Liver (tissue), 9 donors: ENCODE measurements around the gene CAMK2N2. TPM values are rescaled to one million over a fixed set of nuclear protein-coding genes. Genes with fewer than 3 reads are reported as not detected.

Source experiments
- DNase-seq: peaks from one replicate; pipeline ENCODE4 v3.0.0-alpha.2; 2017; ENCODE audit warnings: low spot score
- H3K27ac ChIP-seq, 2 donors: one replicate each; pipeline ENCODE4 v1.7.0; 2013; ENCODE audit warnings: inconsistent platforms in 2 of 2, low read length in 2 of 2, control low read depth in 1 of 2, low read depth in 1 of 2, mild to moderate bottlenecking in 1 of 2
- H3K27me3 ChIP-seq, 4 donors: one replicate each; pipeline versions ENCODE4 v1.6.1 to v1.7.0; 2013; ENCODE audit warnings: low read length in 3 of 4, inconsistent platforms in 1 of 4, mild to moderate bottlenecking in 1 of 4, moderate library complexity in 1 of 4; ENCODE audit not compliant: control insufficient read depth in 4 of 4, insufficient read depth in 4 of 4
- H3K36me3 ChIP-seq, 4 donors: one replicate each; pipeline versions ENCODE4 v1.6.1 to v1.7.0; 2013; ENCODE audit warnings: low read length in 3 of 4, mild to moderate bottlenecking in 3 of 4, low read depth in 1 of 4, moderate library complexity in 1 of 4; ENCODE audit not compliant: control insufficient read depth in 4 of 4, insufficient read depth in 3 of 4
- H3K4me1 ChIP-seq, 4 donors: one replicate each; pipeline versions ENCODE4 v1.6.1 to v1.7.0; 2013; ENCODE audit warnings: low read length in 3 of 4, mild to moderate bottlenecking in 3 of 4, moderate library complexity in 1 of 4; ENCODE audit not compliant: control insufficient read depth in 4 of 4, insufficient read depth in 4 of 4
- H3K4me3 ChIP-seq, 3 donors: one replicate each; pipeline versions ENCODE4 v1.6.1 to v1.7.0; 2013; ENCODE audit warnings: low read length in 3 of 3, control low read depth in 1 of 3, low read depth in 1 of 3, mild to moderate bottlenecking in 1 of 3
- H3K9ac ChIP-seq, 2 donors: one replicate each; pipeline ENCODE4 v1.7.0; 2013; ENCODE audit warnings: low read length in 2 of 2, mild to moderate bottlenecking in 2 of 2, moderate library complexity in 2 of 2, control low read depth in 1 of 2, low read depth in 1 of 2
- H3K9me3 ChIP-seq, 4 donors: one replicate each; pipeline versions ENCODE4 v1.6.1 to v1.7.0; 2013; ENCODE audit warnings: low read length in 3 of 4; ENCODE audit not compliant: control insufficient read depth in 4 of 4
- EGR1 ChIP-seq, 2 donors: IDR thresholded peaks; 2 replicates each; pipeline ENCODE4 v1.6.1; 2016 to 2018; ENCODE audit warnings: antibody characterized with exemption in 2 of 2, low read depth in 2 of 2
- FOXA1 ChIP-seq: IDR thresholded peaks from 2 replicates; pipeline ENCODE4 v1.6.1; 2016; ENCODE audit warnings: antibody characterized with exemption
- FOXA2 ChIP-seq: IDR thresholded peaks from 2 replicates; pipeline ENCODE4 v1.6.1; 2016; ENCODE audit warnings: antibody characterized with exemption
- GABPA ChIP-seq, 2 donors: IDR thresholded peaks in 1 of 2; conservative IDR thresholded peaks in 1 of 2; 2 replicates each; pipeline ENCODE4 v1.6.1; 2016; ENCODE audit warnings: antibody characterized with exemption in 2 of 2, mild to moderate bottlenecking in 1 of 2, moderate library complexity in 1 of 2
- HNF4A ChIP-seq, 2 donors: conservative IDR thresholded peaks; 2 replicates each; pipeline ENCODE4 v1.6.1; 2016; ENCODE audit warnings: antibody characterized with exemption in 2 of 2, mild to moderate bottlenecking in 2 of 2
- HNF4G ChIP-seq: IDR thresholded peaks from 2 replicates; pipeline ENCODE4 v1.6.1; 2016; ENCODE audit warnings: antibody characterized with exemption
- JUND ChIP-seq, 2 donors: IDR thresholded peaks; 2 replicates each; pipeline ENCODE4 v1.6.1; 2016; ENCODE audit warnings: antibody characterized with exemption in 2 of 2
- NR2F2 ChIP-seq: IDR thresholded peaks from 2 replicates; pipeline ENCODE4 v1.6.1; 2016; ENCODE audit warnings: antibody characterized with exemption
- RAD21 ChIP-seq, 2 donors: IDR thresholded peaks; 2 replicates each; pipeline ENCODE4 v1.6.1; 2016; ENCODE audit warnings: antibody characterized with exemption in 2 of 2, mild to moderate bottlenecking in 2 of 2
- RXRA ChIP-seq, 2 donors: IDR thresholded peaks; 2 replicates each; pipeline ENCODE4 v1.6.1; 2017 to 2018; ENCODE audit warnings: antibody characterized with exemption in 2 of 2, mild to moderate bottlenecking in 1 of 2
- SP1 ChIP-seq: IDR thresholded peaks from 2 replicates; pipeline ENCODE4 v1.6.1; 2018; ENCODE audit warnings: antibody characterized with exemption, mild to moderate bottlenecking
- YY1 ChIP-seq: IDR thresholded peaks from 2 replicates; pipeline ENCODE4 v1.6.1; 2016; ENCODE audit warnings: antibody characterized with exemption, mild to moderate bottlenecking
- WGBS: extraction: QIAGEN DNeasy Blood & Tissue Kit; methylation state at CpG from one replicate; pipeline ENCODE4 v1.1.7; 2013; 5-methylcytosine and 5-hydroxymethylcytosine counted together
- polyA plus RNA-seq, 2 donors: library from polyadenylated mRNA; stranded (reverse) in 1 of 2; unstranded in 1 of 2; fragments of 200-250 nt in 1 of 2; fragments of >200 nt in 1 of 2; fragmentation: Nextera tagmentation in 1 of 2; extraction: Ambion mirVana in 1 of 2; gene quantifications; one replicate each; pipeline versions ENCODE4 v1.2.1 to v1.2.3, GENCODE V29; 2013 to 2015
- total RNA-seq, 2 donors: library from RNA; depleted of rRNA; stranded (reverse); fragments of >200 nt; gene quantifications; one replicate each; pipeline ENCODE4 v1.2.3, GENCODE V29; 2014
- TF ChIP-seq, protein P1 (sequence below): fragments of 150-350 bp; IDR thresholded peaks from 2 replicates; pipeline ENCODE4 v1.5.1; 2017; ENCODE audit warnings: improper control_type of control experiment, low read depth, low read length; ENCODE audit not compliant: missing input control
- TF ChIP-seq, protein P2 (sequence below): IDR thresholded peaks from 2 replicates; pipeline ENCODE4 v1.6.1; 2016; ENCODE audit warnings: antibody characterized with exemption
- donor health status: healthy.
- donor health status: healthy.
- donor health status: healthy.
- donor health status: healthy.
- donor health status: healthy.

Gene CAMK2N2
- total and polyA plus RNA-seq, 4 donors, result 0.61 TPM; not detected in 3

GRCh38 chr3:184242297-184242685, 19.1 kb downstream of the CAMK2N2 start:
- no peak overlapping the region for H3K9ac ChIP-seq
- H3K4me3 ChIP-seq, result no peak overlapping the region
- peaks cover 9 to 19% (median 15%) of the 10 kb centered on the region in 4 donors for H3K4me1 ChIP-seq
- peaks cover 5 to 32% (median 20%) of the 10 kb centered on the region in 4 donors for H3K36me3 ChIP-seq
- H3K9me3 ChIP-seq, result no peaks in the 10 kb centered on the region
- whole genome bisulfite sequencing, result 68% methylated on average over 5 of the region's 5 CpGs
- no peak for DNase-seq
- no peak overlapping the region for H3K27ac ChIP-seq
- no peaks in the 10 kb centered on the region for H3K27me3 ChIP-seq
- TF ChIP-seq JUND (IDR thresholded peaks at IDR 0.05) (no peak), EGR1 (IDR thresholded peaks at IDR 0.05; ENCODE audit: low read depth in 2 of 2) (no peak), SP1 (no peak), HNF4A (conservative IDR thresholded peaks at IDR 0.05) (peak; percentile 71 to 81), FOXA2 (no peak), FOXA1 (no peak)
- TF ChIP-seq, protein P1, sequence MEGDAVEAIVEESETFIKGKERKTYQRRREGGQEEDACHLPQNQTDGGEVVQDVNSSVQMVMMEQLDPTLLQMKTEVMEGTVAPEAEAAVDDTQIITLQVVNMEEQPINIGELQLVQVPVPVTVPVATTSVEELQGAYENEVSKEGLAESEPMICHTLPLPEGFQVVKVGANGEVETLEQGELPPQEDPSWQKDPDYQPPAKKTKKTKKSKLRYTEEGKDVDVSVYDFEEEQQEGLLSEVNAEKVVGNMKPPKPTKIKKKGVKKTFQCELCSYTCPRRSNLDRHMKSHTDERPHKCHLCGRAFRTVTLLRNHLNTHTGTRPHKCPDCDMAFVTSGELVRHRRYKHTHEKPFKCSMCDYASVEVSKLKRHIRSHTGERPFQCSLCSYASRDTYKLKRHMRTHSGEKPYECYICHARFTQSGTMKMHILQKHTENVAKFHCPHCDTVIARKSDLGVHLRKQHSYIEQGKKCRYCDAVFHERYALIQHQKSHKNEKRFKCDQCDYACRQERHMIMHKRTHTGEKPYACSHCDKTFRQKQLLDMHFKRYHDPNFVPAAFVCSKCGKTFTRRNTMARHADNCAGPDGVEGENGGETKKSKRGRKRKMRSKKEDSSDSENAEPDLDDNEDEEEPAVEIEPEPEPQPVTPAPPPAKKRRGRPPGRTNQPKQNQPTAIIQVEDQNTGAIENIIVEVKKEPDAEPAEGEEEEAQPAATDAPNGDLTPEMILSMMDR, result no peak
- TF ChIP-seq, protein P2, sequence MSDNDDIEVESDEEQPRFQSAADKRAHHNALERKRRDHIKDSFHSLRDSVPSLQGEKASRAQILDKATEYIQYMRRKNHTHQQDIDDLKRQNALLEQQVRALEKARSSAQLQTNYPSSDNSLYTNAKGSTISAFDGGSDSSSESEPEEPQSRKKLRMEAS, result no peak

DNA sequence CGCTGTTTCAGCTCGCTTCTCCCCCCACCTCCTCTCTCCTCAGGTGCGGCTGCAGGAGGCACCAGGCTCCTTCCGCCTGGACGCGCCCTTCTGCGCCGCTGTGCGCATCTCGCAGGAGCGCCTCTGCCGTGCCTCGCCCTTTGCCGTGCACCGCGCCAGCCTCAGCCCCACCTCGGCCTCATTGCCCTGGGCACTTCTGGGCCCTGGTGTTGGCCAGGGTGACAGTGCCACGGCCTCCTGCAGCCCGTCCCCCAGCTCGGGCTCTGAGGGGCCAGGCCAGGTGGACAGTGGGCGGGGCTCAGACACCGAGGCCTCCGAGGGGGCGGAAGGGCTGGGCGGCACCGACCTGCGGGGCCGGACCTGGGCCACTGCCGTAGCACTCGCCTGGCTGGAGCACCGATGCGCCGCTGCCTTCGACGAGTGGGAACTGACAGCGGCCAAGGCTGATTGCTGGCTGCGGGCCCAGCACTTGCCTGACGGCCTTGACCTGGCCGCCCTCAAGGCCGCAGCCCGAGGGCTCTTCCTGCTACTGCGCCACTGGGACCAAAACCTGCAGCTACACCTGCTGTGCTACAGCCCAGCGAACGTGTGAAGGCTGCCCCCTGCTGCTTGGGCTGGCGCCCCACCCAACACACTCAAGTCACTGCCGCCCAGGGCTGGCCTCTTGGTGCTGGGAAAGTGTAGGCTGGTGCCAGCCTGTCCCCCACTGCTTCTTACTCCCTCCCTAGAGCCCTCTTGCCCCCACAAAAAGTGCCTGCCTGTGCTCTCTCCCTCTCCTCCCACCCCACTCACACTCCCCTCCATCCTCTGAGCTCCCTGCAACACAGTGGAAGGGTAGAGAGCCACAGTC, 19.7 kb downstream of the CAMK2N2 start:
- peak; percentile 60 for DNase-seq
- no peak overlapping the region for H3K4me3 ChIP-seq
- TF ChIP-seq GABPA (IDR thresholded peaks at IDR 0.05 in 1 of 2, conservative IDR thresholded peaks at IDR 0.05 in 1 of 2) (peak in 1 of 2 donors; percentile 63), SP1 (peak; percentile 57), HNF4G (no peak), RAD21 (IDR thresholded peaks at IDR 0.05) (peak; percentile 79 to 87), HNF4A (conservative IDR thresholded peaks at IDR 0.05) (peak in 1 of 2 donors; percentile 50), NR2F2 (peak; percentile 89), YY1 (no peak), RXRA (IDR thresholded peaks at IDR 0.05) (peak; percentile 79 to 87)
- TF ChIP-seq, protein P1, result peak; percentile 61
- peaks cover 5 to 32% (median 20%) of the 10 kb centered on the region in 4 donors for H3K36me3 ChIP-seq
- no peaks in the 10 kb centered on the region for H3K9me3 ChIP-seq
- peaks cover 9 to 19% (median 15%) of the 10 kb centered on the region in 4 donors for H3K4me1 ChIP-seq
- H3K27ac ChIP-seq, result no peak overlapping the region
- WGBS, result 16% methylated on average over 46 of the region's 46 CpGs
- H3K9ac ChIP-seq, result no peak overlapping the region
- H3K27me3 ChIP-seq, result no peaks in the 10 kb centered on the region
